GM12892 (cell line): ENCODE data around the gene HOOK2.
A peak's percentile ranks its signal among the peaks of the same experiment; 100 is the strongest.
"Not testable (repeated sequence)": the region's sequence is repeated elsewhere in the genome, so short reads cannot be mapped to it uniquely, and the experiment has no call there.

Source experiments
- DNase-seq: peaks from one replicate; pipeline ENCODE4 v3.0.0; 2011; ENCODE audit not compliant: insufficient read length
- FAIRE-seq: peaks from 2 replicates; lab custom pipeline; 2011; peaks lifted over from hg19 to GRCh38; lab: Jason Lieb, UNC
- POLR2A ChIP-seq: IDR thresholded peaks from 2 replicates; pipeline ENCODE4 v1.6.1; 2011; ENCODE audit warnings: low read depth, low read length, control low read depth
- POLR2AphosphoS5 ChIP-seq: IDR thresholded peaks from 2 replicates; pipeline ENCODE4 v1.6.1; 2011; ENCODE audit warnings: low read depth, low read length, control low read depth
- TAF1 ChIP-seq: IDR thresholded peaks from 2 replicates; pipeline ENCODE4 v1.6.1; 2011; ENCODE audit warnings: low read depth, mild to moderate bottlenecking, control low read depth, low read length, borderline replicate concordance

HOOK2 gene

DNA sequence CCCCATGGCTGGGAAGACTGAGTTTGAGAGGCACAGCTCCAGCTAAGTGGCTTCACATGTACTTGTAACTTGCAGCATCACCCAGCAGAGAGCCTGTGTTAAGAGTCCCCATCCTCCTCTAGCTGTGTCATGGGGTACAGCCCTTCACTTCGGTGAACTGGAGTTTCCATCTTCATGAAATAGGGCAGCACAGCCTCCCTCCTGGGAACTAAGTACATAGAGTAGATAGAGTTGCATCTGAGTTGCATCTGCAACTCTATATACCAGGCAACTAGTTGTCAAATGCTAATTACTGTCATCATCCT is 25.1 kb upstream of the HOOK2 start:
- no peak for TF ChIP-seq POLR2A
- TF ChIP-seq TAF1: no peak
- no peak for TF ChIP-seq POLR2AphosphoS5
- FAIRE-seq (no peak), DNase-seq (no peak)

DNA sequence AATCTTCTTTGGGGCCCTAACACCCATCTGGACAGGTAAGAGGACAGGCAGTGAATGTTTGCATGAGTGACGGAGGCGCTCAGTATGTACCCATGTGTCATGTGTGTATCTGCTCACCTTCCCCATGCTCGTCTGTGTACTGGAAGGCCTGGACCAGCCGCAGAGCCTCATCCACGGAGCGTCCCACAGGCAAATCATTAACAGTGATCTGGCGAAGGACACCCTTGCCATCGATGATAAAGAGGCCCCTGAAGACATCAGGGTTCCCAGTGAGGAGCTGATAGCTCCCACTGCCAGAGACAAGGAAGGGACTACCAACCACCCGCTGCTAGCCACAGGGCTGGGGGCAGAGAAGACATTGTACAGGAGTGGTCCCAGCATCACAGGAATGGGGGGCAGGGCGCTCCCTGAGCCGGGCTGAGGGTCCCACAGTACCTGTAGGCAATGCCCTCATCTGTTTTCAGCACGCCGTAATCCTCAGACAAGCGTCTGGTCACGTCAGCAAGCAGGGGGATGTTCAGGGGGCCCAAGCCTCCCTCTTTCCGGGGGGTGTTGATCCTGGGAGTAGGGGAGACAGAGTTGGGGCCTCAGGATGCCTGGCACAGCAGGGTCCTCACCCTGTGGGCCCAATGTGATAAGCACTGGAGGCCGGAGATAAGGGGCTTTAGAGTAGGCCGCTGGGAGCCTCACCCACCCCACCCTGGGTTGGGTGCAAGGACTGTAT is 24.6 kb upstream of the HOOK2 start:
- no peak for FAIRE-seq
- no peak for DNase-seq
- no peak for TF ChIP-seq POLR2AphosphoS5
- TF ChIP-seq POLR2A: no peak
- no peak for TF ChIP-seq TAF1

DNA sequence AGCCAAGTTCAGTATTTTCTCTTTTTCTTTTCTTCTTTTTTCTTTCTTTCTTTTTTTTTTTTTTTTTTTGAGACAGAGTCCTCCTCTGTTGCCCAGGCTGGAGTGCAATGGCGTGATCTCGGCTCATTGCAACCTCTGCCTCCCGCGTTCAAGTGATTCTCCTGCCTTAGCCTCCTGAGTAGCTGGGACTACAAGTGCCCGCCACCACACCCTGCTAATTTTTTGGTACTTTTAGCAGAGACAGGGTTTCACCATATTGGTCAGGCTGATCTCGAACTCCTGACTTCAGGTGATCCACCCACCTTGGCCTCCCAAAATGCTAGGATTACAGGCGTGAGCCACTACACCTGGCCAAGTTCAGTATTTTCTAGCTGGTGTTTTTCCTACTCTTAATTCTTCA is 22.3 kb upstream of the HOOK2 start:
- FAIRE-seq, DNase-seq: not testable (repeated sequence)

DNA sequence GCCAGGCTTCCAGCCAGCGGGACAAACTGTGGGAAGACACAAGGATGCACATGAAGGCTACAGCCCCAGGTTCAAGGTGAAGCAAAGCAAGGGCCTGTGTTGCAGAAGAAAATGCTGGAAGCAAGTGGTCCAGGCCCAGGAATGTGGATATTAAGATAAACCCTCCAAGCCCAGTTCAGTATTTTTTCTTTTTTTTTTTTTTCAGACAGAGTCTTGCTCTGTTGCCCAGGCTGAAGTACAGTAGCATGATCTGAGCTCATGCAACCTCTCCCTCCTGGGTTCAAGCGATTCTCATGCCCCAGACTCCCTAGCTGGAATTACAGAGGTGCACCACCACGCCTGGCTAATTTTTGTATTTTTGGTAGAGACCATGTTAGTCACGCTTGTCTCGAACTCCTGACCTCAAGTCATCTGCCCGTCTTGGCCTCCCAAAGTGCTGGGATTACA is 21.8 kb upstream of the HOOK2 start:
- FAIRE-seq (no peak), DNase-seq (no peak)
- TF ChIP-seq TAF1 (no peak), POLR2A (no peak), POLR2AphosphoS5 (no peak)

DNA sequence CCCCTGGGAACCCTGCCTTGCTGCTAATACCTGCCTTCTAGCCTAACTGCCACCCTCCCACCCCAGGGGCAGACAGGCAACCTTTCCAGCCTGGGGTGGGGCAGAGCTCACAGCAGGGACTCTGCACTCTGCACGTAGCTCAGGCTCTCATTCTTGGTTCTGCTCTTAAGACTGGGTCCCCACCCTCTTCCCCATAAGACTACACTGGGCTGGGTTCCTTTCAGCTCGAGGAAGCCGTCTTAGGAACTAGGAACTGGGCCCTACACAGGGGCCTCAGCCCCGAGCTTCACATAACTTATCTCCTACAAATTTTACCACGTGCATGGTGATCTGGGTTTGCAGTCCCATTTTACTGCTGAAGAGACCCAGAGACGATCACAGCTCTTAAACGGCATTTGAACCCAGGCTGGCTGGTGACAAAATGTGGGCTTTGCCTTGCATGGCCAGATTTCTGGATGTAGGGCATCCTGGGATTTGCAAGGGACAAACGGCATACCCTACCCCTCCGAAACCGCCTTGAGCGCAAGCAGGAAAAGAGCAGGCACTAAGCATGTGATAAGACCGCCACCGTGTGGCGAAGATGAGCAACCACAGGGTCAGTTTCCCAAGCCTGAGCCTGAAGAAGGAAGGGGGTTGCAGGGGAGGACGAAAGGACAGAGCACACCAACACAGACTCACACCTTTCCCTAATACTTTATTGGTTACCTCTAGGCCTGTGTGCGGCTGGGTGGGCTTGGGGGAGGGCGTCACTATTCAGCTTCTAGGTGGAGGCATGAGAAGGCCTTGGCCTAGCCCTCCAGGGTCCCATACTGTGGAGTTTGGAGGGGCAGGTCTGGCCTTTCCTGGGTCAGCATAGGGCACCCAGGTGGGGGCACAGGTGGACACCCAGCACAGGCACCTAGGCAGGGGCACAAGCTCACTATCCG is 21.1 kb upstream of the HOOK2 start:
- no peak for DNase-seq
- FAIRE-seq: peak; percentile 84
- TF ChIP-seq TAF1 (no peak), POLR2AphosphoS5 (no peak; the same call in 1 of the 2 replicates), POLR2A (no peak)

DNA sequence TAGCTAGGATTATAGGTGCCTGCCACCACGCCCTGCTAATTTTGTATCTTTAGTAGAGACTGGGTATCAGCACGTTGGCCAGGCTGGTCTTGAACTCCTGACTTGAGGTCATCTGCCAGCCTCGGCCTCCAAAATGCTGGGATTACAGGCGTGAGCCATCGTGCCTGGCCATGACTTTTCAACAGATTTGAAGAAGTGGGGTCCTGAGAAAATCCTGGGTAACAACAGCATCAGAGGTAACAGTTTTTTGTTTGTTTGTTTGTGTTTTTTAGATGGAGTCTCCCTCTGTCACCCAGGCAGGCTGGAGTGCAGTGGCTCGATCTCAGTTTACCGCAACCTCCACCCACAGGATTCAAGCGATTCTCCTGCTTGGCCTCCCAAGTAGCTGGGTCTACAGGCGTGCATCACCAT is 19.6 kb upstream of the HOOK2 start:
- TF ChIP-seq POLR2A (no peak), POLR2AphosphoS5 (no peak), TAF1 (no peak)
- DNase-seq (no peak), FAIRE-seq (no peak)

DNA sequence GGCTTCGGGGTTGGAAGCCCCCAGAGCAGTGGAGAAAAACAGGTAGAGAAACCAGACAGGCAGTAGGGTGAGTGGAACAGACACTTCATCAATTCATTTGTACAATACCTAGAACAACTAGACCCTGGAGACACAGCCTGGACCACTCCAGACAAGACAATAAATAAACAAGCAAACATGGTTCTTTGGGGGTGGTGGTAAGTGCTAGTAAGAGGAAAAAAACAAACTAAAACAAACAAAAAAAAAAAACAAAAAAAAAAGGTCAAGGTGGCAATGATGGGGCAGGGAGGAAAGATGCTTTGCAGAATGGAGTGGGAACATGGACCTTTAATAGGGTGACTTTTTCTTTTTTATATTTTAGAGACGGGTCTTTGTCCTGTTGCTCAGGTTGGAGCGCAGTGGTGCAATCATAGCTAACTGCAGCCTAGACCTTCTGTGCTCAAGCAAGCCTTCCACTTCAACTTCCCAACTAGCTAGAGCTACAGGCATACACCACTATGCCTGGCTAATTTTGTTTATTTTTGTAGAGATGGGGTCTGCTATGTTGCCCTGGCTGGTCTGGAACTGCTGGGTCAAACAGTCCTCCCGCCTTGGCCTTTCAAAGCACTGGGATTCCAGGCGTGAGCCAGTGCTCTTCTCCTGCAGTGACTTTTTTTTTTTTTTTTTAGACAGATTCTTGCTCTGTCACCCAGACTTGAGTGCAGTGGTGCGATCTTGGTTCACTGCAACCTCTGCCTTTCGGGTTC is 19.0 kb upstream of the HOOK2 start:
- DNase-seq (no peak), FAIRE-seq (no peak)
- TF ChIP-seq TAF1 (no peak), POLR2AphosphoS5 (no peak), POLR2A (no peak)

DNA sequence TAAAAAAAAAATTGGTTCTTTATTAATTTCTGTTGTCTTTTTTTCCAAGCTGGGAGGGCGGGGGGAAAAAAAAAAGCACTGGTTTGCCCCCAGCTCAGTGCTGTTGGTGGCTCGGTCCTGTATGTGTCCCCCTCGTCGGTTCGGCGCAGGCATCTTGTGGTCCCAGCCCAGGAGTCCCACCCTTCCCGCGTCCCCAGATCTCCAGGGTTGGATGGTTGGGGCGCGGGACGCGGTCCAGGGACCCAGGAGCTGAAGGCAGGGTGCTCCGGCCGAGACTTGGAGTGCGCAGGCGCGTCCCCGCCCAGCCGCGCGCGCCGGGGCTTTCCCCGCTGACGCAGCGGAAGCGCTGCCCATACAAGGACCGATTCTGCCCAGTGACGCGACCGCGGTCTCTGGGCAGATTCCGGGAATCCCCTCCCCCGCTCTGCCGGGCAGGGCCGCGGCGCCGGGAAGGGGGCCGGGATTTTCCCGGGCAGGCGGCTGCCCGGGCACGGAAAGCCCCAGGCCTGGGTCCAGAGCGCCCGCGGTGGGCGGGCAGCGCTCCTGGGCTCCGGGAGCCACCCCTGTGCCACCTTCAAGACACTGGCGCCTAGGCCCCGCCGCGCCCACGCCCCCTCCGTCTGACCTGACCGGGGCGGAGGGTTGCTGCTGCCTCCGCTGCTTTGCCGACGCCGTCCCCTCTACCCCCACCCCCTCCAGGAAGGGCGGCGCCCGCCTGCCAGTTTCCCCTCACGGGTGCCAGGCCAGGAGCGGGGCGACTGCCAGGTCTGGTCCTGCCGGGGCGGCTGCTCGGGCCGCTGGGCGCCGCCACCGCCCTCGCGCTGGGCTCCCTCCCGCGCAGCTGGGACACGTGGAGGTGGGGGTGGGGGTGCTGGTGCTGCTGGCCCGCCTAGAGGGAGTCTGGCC is 18.2 kb upstream of the HOOK2 start:
- peak; percentile 98 for FAIRE-seq
- no peak for TF ChIP-seq TAF1
- TF ChIP-seq POLR2A: peak; percentile 92
- TF ChIP-seq POLR2AphosphoS5: peak; percentile 91; the same call in 1 of the 2 replicates
- peak; percentile 85 for DNase-seq

DNA sequence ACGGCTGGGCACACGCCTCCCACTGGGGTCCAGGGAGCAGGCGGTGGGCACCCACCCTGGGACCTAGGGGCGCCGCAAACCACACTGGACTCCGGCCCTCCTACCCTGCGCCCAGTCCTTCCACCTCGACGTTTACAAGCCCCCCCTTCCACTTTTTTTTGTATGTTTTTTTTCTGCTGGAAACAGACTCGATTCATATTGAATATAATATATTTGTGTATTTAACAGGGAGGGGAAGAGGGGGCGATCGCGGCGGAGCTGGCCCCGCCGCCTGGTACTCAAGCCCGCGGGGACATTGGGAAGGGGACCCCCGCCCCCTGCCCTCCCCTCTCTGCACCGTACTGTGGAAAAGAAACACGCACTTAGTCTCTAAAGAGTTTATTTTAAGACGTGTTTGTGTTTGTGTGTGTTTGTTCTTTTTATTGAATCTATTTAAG is 17.5 kb upstream of the HOOK2 start:
- FAIRE-seq (no peak), DNase-seq (no peak)
- no peak for TF ChIP-seq POLR2AphosphoS5
- no peak for TF ChIP-seq TAF1
- no peak for TF ChIP-seq POLR2A

DNA sequence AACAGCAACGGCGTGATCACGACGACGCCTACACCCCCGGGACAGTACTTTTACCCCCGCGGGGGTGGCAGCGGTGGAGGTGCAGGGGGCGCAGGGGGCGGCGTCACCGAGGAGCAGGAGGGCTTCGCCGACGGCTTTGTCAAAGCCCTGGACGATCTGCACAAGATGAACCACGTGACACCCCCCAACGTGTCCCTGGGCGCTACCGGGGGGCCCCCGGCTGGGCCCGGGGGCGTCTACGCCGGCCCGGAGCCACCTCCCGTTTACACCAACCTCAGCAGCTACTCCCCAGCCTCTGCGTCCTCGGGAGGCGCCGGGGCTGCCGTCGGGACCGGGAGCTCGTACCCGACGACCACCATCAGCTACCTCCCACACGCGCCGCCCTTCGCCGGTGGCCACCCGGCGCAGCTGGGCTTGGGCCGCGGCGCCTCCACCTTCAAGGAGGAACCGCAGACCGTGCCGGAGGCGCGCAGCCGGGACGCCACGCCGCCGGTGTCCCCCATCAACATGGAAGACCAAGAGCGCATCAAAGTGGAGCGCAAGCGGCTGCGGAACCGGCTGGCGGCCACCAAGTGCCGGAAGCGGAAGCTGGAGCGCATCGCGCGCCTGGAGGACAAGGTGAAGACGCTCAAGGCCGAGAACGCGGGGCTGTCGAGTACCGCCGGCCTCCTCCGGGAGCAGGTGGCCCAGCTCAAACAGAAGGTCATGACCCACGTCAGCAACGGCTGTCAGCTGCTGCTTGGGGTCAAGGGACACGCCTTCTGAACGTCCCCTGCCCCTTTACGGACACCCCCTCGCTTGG is 16.9 kb upstream of the HOOK2 start:
- TF ChIP-seq TAF1 (0 out of 2 replicates have a peak, but pooled peaks have one; percentile 22), POLR2A (peak; percentile 83), POLR2AphosphoS5 (peak; percentile 92)
- DNase-seq (no peak), FAIRE-seq (peak; percentile 76)
